ACC112 (cell line): Measurements from ENCODE around the gene ZNF224.

Experiments
- H2AFZ ChIP-seq: fragments of 200-600 bp; sonication (generic); one replicate; pipeline ENCODE4 v1.6.0; 2017; ENCODE audit warnings: antibody characterized with exemption, low read length; ENCODE audit not compliant: unreplicated experiment
- H3K27ac ChIP-seq: fragments of 200-600 bp; sonication (generic); 2 replicates; pipeline ENCODE4 v1.5.1; 2014; ENCODE audit warnings: low read depth, mild to moderate bottlenecking, antibody characterized with exemption, low read length, moderate library complexity
- H3K27me3 ChIP-seq: fragments of 200-600 bp; sonication (generic); 2 replicates; pipeline ENCODE4 v1.6.1; 2014; ENCODE audit warnings: mild to moderate bottlenecking, antibody characterized with exemption, low read length, moderate library complexity, mixed read lengths; ENCODE audit not compliant: insufficient read depth
- H3K36me3 ChIP-seq: fragments of 200-600 bp; sonication (generic); 2 replicates; pipeline ENCODE4 v1.6.1; 2016; ENCODE audit warnings: mild to moderate bottlenecking, antibody characterized with exemption, low read length, moderate library complexity, mixed read lengths; ENCODE audit not compliant: insufficient read depth
- H3K4me1 ChIP-seq: fragments of 200-600 bp; sonication (generic); one replicate; pipeline ENCODE4 v1.6.1; 2016; ENCODE audit warnings: low read length, mixed read lengths; ENCODE audit not compliant: insufficient read depth, unreplicated experiment, control insufficient read depth
- H3K4me3 ChIP-seq: fragments of 200-600 bp; sonication (generic); 2 replicates; pipeline ENCODE4 v1.5.1; 2014; ENCODE audit warnings: mild to moderate bottlenecking, low read depth, low read length
- H3K79me2 ChIP-seq: fragments of 200-600 bp; sonication (generic); one replicate; pipeline ENCODE4 v1.6.0; 2016; ENCODE audit warnings: low read length; ENCODE audit not compliant: control insufficient read depth, unreplicated experiment, insufficient read depth

ZNF224 gene

GRCh38 chr19:44131955-44132354 is 37.8 kb downstream of the ZNF224 start:
- H3K27me3 ChIP-seq: no peaks in the 10 kb centered on the region
- H3K36me3 ChIP-seq: peaks cover 32% of the 10 kb centered on the region
- no peaks in the 10 kb centered on the region for H3K4me1 ChIP-seq
- no peak overlapping the region for H3K27ac ChIP-seq
- H2AFZ ChIP-seq: no peak overlapping the region
- no peak overlapping the region for H3K4me3 ChIP-seq
- no peaks in the 10 kb centered on the region for H3K79me2 ChIP-seq

GRCh38 chr19:44141191-44142058 is 47.3 kb downstream of the ZNF224 start, which contains the start of gene ZNF234:
Gene ZNF234 (plus strand): TSS chr19:44141554. CDS start chr19:44144633, 3,079 bp downstream.
- peaks cover 4% of the 10 kb centered on the region; the same call in 1 of the 2 replicates for H3K36me3 ChIP-seq
- no peaks in the 10 kb centered on the region for H3K4me1 ChIP-seq
- peak within 1 kb of the TSS; percentile 93 for H2AFZ ChIP-seq
- no peaks in the 10 kb centered on the region for H3K27me3 ChIP-seq
- peak within 1 kb of the TSS; percentile 85 for H3K4me3 ChIP-seq
- H3K27ac ChIP-seq: 0 out of 2 replicates have a peak within 1 kb of the TSS, but pooled peaks have one; percentile 6
- H3K79me2 ChIP-seq: peaks cover 11% of the 10 kb centered on the region

- Histone ChIP-seq H3K4me1 (no peaks in the 10 kb centered on the region), H3K27me3 (no peaks in the 10 kb centered on the region), H3K27ac (no peak overlapping the region), H3K79me2 (peaks cover 11% of the 10 kb centered on the region), H2AFZ (peak overlapping the region; percentile 93), H3K36me3 (peaks cover 4% of the 10 kb centered on the region; the same call in 1 of the 2 replicates), H3K4me3 (peak overlapping the region; percentile 85)
Observed at GRCh38 chr19:44142059-44142433, 47.9 kb downstream of the ZNF224 start.

- no peaks in the 10 kb centered on the region for H3K27me3 ChIP-seq
- no peak overlapping the region for H3K4me3 ChIP-seq
- no peak overlapping the region for H2AFZ ChIP-seq
- H3K4me1 ChIP-seq: no peaks in the 10 kb centered on the region
- H3K36me3 ChIP-seq: peaks cover 34% of the 10 kb centered on the region
- H3K79me2 ChIP-seq: no peaks in the 10 kb centered on the region
- no peak overlapping the region for H3K27ac ChIP-seq
Observed at GRCh38 chr19:44149776-44150175, 55.6 kb downstream of the ZNF224 start.

- no peaks in the 10 kb centered on the region for H3K4me1 ChIP-seq
- H3K27me3 ChIP-seq: no peaks in the 10 kb centered on the region
- H3K27ac ChIP-seq: no peak overlapping the region
- H3K79me2 ChIP-seq: no peaks in the 10 kb centered on the region
- H3K4me3 ChIP-seq: no peak overlapping the region
- H3K36me3 ChIP-seq: peaks cover 39% of the 10 kb centered on the region
- no peak overlapping the region for H2AFZ ChIP-seq
Observed at GRCh38 chr19:44151491-44151890, 57.3 kb downstream of the ZNF224 start.

- H3K4me3 ChIP-seq: no peak overlapping the region
- no peaks in the 10 kb centered on the region for H3K4me1 ChIP-seq
- H3K27ac ChIP-seq: no peak overlapping the region
- no peak overlapping the region for H2AFZ ChIP-seq
- H3K36me3 ChIP-seq: peaks cover 44% of the 10 kb centered on the region
- H3K27me3 ChIP-seq: no peaks in the 10 kb centered on the region
- H3K79me2 ChIP-seq: no peaks in the 10 kb centered on the region
Observed at GRCh38 chr19:44156475-44156874, 62.3 kb downstream of the ZNF224 start.
